NK-92 (cell line): ENCODE results near the gene GRIN2A.

Experiments used
- DNase-seq: peaks from one replicate; lab custom pipeline; 2025; ENCODE audit not compliant: unreplicated experiment; lab: John Stamatoyannopoulos, UW

The GRIN2A gene

GRCh38 chr16:10182222-10183053 lies at the start of gene GRIN2A:
GRIN2A (minus strand) TSS chr16:10182428; CDS start chr16:10180411, 2,017 bp downstream.
- DNase-seq, result no peak

- no peak for DNase-seq
These were observed 49.3 kb upstream of the GRIN2A start for GRCh38 chr16:10231563-10231962.

GRCh38 chr16:10228779-10229178 lies 46.6 kb upstream of the GRIN2A start:
- no peak for DNase-seq

- no peak for DNase-seq
These were observed 44.7 kb upstream of the GRIN2A start for GRCh38 chr16:10226987-10227306.

- DNase-seq, result no peak
These were observed 44.1 kb upstream of the GRIN2A start for GRCh38 chr16:10226141-10226986.

- DNase-seq, result no peak
These were observed 43.4 kb upstream of the GRIN2A start for GRCh38 chr16:10225653-10226052.

- DNase-seq, result no peak
These were observed 42.6 kb upstream of the GRIN2A start for GRCh38 chr16:10224850-10225249.

- DNase-seq, result no peak
These were observed 38.7 kb upstream of the GRIN2A start for GRCh38 chr16:10220942-10221341.

- DNase-seq, result no peak
These were observed 37.5 kb upstream of the GRIN2A start for GRCh38 chr16:10219742-10220141.

- no peak for DNase-seq
These were observed 36.4 kb upstream of the GRIN2A start for GRCh38 chr16:10218490-10219206.

- no peak for DNase-seq
These were observed 31.5 kb upstream of the GRIN2A start for GRCh38 chr16:10213748-10214147.

GRCh38 chr16:10210944-10211343 lies 28.7 kb upstream of the GRIN2A start:
- no peak for DNase-seq

GRCh38 chr16:10206865-10207264 lies 24.6 kb upstream of the GRIN2A start:
- DNase-seq, result no peak

- no peak for DNase-seq
These were observed 24.0 kb upstream of the GRIN2A start for GRCh38 chr16:10206215-10206614.

GRCh38 chr16:10205688-10206087 lies 23.5 kb upstream of the GRIN2A start:
- DNase-seq, result no peak

- DNase-seq, result no peak
These were observed 20.4 kb upstream of the GRIN2A start for GRCh38 chr16:10202649-10203048.

- DNase-seq, result no peak
These were observed 18.7 kb upstream of the GRIN2A start for GRCh38 chr16:10200637-10201586.

- DNase-seq, result no peak
These were observed 14.8 kb upstream of the GRIN2A start for GRCh38 chr16:10196999-10197398.

GRCh38 chr16:10191096-10191495 lies 8.9 kb upstream of the GRIN2A start:
- DNase-seq, result no peak

GRCh38 chr16:10189861-10190390 lies 7.7 kb upstream of the GRIN2A start:
- DNase-seq, result no peak
